PFSK-1 (cell line): ENCODE data around the gene ADCY2.

ENCODE experiments used
- FOXP2 ChIP-seq: optimal IDR thresholded peaks from 2 replicates; pipeline ENCODE3; 2011; ENCODE audit warnings: borderline replicate concordance, control low read depth, inconsistent platforms; ENCODE audit not compliant: insufficient read depth; ENCODE audit errors: extremely low read length, extremely low read depth
- POLR2AphosphoS5 ChIP-seq: IDR thresholded peaks from 2 replicates; pipeline ENCODE4 v1.6.1; 2012; ENCODE audit warnings: low read depth, mild to moderate bottlenecking, control low read depth, low read length, moderate library complexity
- SIN3A ChIP-seq: IDR thresholded peaks from 2 replicates; pipeline ENCODE4 v1.6.1; 2012; ENCODE audit warnings: mild to moderate bottlenecking, low read length, moderate library complexity, borderline replicate concordance; ENCODE audit not compliant: insufficient read depth
- TAF1 ChIP-seq: IDR thresholded peaks from 2 replicates; pipeline ENCODE4 v1.6.1; 2012; ENCODE audit warnings: low read length, control low read depth, borderline replicate concordance; ENCODE audit not compliant: insufficient read depth
- TF ChIP-seq, protein P1 (sequence below), 2 experiments: IDR thresholded peaks; 2 replicates each; pipeline versions ENCODE4 v1.6.1 to v1.8.0; 2011 to 2012; ENCODE audit warnings: low read depth in 2 of 2, low read length in 2 of 2, control low read depth in 1 of 2, inconsistent platforms in 1 of 2, mild to moderate bottlenecking in 1 of 2, moderate library complexity in 1 of 2; ENCODE audit not compliant: insufficient read depth in 1 of 2

The ADCY2 gene

DNA sequence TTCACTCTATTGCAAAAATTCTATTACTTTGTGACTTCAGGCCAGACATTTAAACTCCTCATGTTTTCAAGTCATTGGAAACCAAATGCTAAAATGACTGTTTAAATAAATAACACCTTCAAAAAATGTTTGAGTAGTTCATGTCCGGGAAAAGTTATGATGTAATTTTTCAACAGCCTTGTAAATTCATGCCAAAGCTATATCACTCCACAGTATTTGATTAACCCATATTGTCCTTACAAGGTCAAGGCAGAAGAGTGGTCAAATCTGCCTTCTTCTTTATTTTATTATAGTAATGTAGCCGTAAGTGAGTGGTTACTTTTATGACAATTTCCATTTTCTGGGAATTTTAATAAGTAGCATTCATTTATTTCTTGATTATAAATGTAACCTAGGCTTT lies 72.8 kb downstream of the ADCY2 start:
- TF ChIP-seq FOXP2 (no peak), POLR2AphosphoS5 (no peak), SIN3A (no peak), TAF1 (no peak)
- TF ChIP-seq, protein P1, sequence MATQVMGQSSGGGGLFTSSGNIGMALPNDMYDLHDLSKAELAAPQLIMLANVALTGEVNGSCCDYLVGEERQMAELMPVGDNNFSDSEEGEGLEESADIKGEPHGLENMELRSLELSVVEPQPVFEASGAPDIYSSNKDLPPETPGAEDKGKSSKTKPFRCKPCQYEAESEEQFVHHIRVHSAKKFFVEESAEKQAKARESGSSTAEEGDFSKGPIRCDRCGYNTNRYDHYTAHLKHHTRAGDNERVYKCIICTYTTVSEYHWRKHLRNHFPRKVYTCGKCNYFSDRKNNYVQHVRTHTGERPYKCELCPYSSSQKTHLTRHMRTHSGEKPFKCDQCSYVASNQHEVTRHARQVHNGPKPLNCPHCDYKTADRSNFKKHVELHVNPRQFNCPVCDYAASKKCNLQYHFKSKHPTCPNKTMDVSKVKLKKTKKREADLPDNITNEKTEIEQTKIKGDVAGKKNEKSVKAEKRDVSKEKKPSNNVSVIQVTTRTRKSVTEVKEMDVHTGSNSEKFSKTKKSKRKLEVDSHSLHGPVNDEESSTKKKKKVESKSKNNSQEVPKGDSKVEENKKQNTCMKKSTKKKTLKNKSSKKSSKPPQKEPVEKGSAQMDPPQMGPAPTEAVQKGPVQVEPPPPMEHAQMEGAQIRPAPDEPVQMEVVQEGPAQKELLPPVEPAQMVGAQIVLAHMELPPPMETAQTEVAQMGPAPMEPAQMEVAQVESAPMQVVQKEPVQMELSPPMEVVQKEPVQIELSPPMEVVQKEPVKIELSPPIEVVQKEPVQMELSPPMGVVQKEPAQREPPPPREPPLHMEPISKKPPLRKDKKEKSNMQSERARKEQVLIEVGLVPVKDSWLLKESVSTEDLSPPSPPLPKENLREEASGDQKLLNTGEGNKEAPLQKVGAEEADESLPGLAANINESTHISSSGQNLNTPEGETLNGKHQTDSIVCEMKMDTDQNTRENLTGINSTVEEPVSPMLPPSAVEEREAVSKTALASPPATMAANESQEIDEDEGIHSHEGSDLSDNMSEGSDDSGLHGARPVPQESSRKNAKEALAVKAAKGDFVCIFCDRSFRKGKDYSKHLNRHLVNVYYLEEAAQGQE (IDR thresholded peaks at IDR 0.05; ENCODE audit: insufficient read depth in 1 of 2, low read depth in 2 of 2, low read length in 2 of 2) = no peak

DNA sequence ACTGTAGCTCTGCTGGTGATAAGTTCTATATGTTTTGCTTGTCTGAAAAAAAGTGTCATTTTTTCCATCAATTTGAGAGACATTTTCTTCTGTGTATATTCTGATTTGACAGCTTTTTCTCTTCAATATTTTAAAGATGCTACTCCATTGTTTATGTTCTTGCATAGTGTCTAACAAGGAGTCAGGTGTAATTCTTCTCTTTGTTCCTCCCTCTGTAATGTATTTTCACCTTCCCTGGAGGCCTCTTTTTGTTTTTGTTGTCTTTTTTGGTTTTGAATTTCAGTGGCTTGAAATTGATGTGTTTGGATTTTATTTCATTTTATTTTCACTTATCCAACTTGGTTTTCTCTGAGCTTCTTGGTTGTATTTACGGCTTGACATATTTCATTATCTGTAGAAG lies 75.8 kb downstream of the ADCY2 start:
- TF ChIP-seq FOXP2 = no peak
- no peak for TF ChIP-seq TAF1
- TF ChIP-seq POLR2AphosphoS5 = no peak
- no peak for TF ChIP-seq SIN3A
- TF ChIP-seq, protein P1 (IDR thresholded peaks at IDR 0.05; ENCODE audit: insufficient read depth in 1 of 2, low read depth in 2 of 2, low read length in 2 of 2) = no peak

GRCh38 chr5:7473115-7473514 lies 77.2 kb downstream of the ADCY2 start:
- TF ChIP-seq SIN3A (no peak), FOXP2 (no peak)

DNA sequence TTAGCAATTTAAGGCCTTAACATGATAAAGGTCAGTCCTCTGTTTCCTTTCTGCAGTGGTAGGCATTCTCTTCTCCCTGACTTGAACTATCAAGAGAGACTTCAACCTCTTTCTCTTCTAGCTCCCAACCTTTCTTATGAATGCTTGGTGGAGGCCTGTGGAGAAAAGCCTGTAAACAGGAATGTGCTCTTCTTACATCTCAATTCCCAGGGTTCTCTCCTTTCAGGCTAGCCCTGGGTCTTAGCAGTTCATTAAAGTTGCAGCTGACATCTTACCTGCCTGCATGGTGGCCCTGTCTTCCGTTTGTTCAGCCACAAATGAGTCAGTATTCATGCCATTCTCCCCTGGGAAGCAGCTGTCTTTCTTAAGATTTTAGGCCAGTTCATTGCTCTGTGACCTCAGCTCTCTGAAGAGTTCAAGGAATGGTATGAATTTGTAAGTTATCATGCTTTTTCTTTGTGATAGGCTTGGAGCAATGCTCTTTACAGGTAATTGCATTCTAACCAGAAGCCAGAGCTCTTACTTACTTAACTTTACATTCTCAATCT lies 77.8 kb downstream of the ADCY2 start:
- TF ChIP-seq, protein P1 (IDR thresholded peaks at IDR 0.05; ENCODE audit: insufficient read depth in 1 of 2, low read depth in 2 of 2, low read length in 2 of 2) = no peak
- TF ChIP-seq SIN3A (no peak), POLR2AphosphoS5 (no peak), FOXP2 (no peak), TAF1 (no peak)

DNA sequence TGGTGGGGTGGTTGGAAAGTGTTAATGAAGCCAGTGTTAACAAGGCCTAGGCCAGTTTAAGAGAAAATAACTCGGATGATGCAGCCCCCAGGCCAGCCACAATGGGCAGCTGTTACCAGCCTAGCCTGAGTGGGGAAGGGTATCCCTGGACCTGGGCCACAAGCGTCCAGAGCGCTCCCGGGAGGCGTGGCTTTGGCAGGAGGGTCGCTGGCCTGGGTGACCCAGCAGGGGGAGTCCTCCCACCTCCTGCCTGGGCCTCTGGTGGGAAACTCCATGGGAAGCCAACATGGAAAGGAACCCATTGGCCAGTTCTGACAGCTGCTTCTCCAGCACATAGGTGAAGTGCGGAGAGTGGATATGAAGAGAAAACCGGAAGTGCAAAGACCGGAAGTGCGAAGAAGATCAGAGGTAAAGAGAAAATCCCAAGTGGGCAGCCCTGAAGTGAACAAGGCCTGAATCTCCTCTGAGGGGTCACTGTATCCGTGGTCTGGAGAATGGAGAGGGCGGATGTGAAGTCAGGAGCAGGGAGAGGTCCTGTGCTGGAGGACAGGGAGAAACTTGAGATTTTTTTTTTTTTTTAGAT lies 79.0 kb downstream of the ADCY2 start:
- TF ChIP-seq, protein P1 (IDR thresholded peaks at IDR 0.05; ENCODE audit: insufficient read depth in 1 of 2, low read depth in 2 of 2, low read length in 2 of 2) = no peak
- TF ChIP-seq POLR2AphosphoS5 = no peak
